T-cell (primary cell): Measurements from ENCODE around the gene REELD1. TPM values are rescaled to one million over a fixed set of nuclear protein-coding genes. Genes with fewer than 3 reads are reported as not detected.

ENCODE experiments used
- ATAC-seq, 4 experiments: fragments of 200-7000 bp in 3 of 4; fragments of 150-1000 bp in 1 of 4; cut with Tn5 transposase; replicated peaks in 1 of 4; 1 replicate in 3 of 4; 2 replicates in 1 of 4; pipeline ENCODE4 v1.10.0; 2021; ENCODE audit warnings: moderate library complexity in 3 of 4, mild to moderate bottlenecking in 2 of 4, moderate number of reproducible peaks in 1 of 4
- CTCF ChIA-PET, 2 donors: fragments of 300-600 bp; sonication (Branson Sonifier 250); formaldehyde crosslinking; loops; one replicate each; lab custom pipeline; 2022; ENCODE audit warnings: antibody characterized with exemption in 2 of 2; lab: Charles Lee
- POLR2A ChIA-PET, 2 donors: fragments of 300-600 bp; sonication (Branson Sonifier 250); formaldehyde crosslinking; loops; one replicate each; lab custom pipeline; 2022; ENCODE audit warnings: antibody characterized with exemption in 2 of 2; lab: Charles Lee
- DNase-seq, 35 experiments: peaks; one replicate each; pipeline versions ENCODE4 v3.0.0 to v3.0.0-alpha.2; 2013 to 2023
- H3K27ac ChIP-seq: one replicate; pipeline ENCODE4 v1.5.1; 2013; ENCODE audit warnings: low read length
- H3K27me3 ChIP-seq, 2 experiments: replicated peaks in 1 of 2; 1 replicate in 1 of 2; 2 replicates in 1 of 2; pipeline versions ENCODE4 v1.6.1 to v1.7.0; 2013; ENCODE audit warnings: low read length in 1 of 2, mixed read lengths in 1 of 2; ENCODE audit not compliant: control insufficient read depth in 2 of 2, insufficient read depth in 2 of 2; ENCODE audit errors: extremely low read depth in 1 of 2
- H3K36me3 ChIP-seq, 2 donors: 1 replicate in 1 of 2; 2 replicates in 1 of 2; pipeline versions ENCODE4 v1.6.1 to v1.7.0; 2013; ENCODE audit warnings: low read length in 1 of 2; ENCODE audit not compliant: control insufficient read depth in 2 of 2, insufficient read depth in 1 of 2; ENCODE audit errors: extremely low read depth in 1 of 2
- H3K4me1 ChIP-seq, 2 experiments: 1 replicate in 1 of 2; 2 replicates in 1 of 2; pipeline versions ENCODE4 v1.6.1 to v1.7.0; 2013; ENCODE audit warnings: low read length in 2 of 2, mixed read lengths in 1 of 2; ENCODE audit not compliant: insufficient read depth in 2 of 2, control insufficient read depth in 1 of 2; ENCODE audit errors: extremely low read depth in 1 of 2
- H3K4me3 ChIP-seq, 2 donors: 1 replicate in 1 of 2; 2 replicates in 1 of 2; pipeline versions ENCODE4 v1.5.1 to v1.7.0; 2013; ENCODE audit warnings: mild to moderate bottlenecking in 2 of 2, low read length in 1 of 2, moderate library complexity in 1 of 2; ENCODE audit not compliant: control insufficient read depth in 1 of 2; ENCODE audit errors: extremely low read depth in 1 of 2
- H3K9me3 ChIP-seq: 2 replicates; pipeline ENCODE4 v1.7.0; 2013
- H3K27ac Mint-ChIP-seq, 2 donors: one replicate each; pipeline ENCODE4 v1.8.0; 2020 to 2021; ENCODE audit warnings: mild to moderate bottlenecking in 2 of 2, mixed read lengths in 2 of 2
- H3K27me3 Mint-ChIP-seq, 2 donors: one replicate each; pipeline ENCODE4 v1.8.0; 2021 to 2022; ENCODE audit warnings: mixed read lengths in 2 of 2
- H3K36me3 Mint-ChIP-seq: one replicate; pipeline ENCODE4 v1.8.0; 2021; ENCODE audit warnings: mixed read lengths
- H3K4me1 Mint-ChIP-seq, 3 donors: one replicate each; pipeline ENCODE4 v1.8.0; 2020 to 2022; ENCODE audit warnings: mixed read lengths in 3 of 3, mild to moderate bottlenecking in 1 of 3
- H3K4me3 Mint-ChIP-seq, 3 donors: one replicate each; pipeline ENCODE4 v1.8.0; 2020 to 2022; ENCODE audit warnings: mild to moderate bottlenecking in 3 of 3, mixed read lengths in 3 of 3, moderate library complexity in 3 of 3
- H3K9me3 Mint-ChIP-seq, 3 donors: one replicate each; pipeline ENCODE4 v1.8.0; 2020 to 2022; ENCODE audit warnings: mixed read lengths in 3 of 3
- WGBS: methylation state at CpG from one replicate; pipeline ENCODE4 v1.1.5; 2013; ENCODE audit warnings: missing lambda C conversion rate; ENCODE audit not compliant: insufficient coverage; 5-methylcytosine and 5-hydroxymethylcytosine counted together
- total RNA-seq, 35 experiments: library from RNA in 6 of 35; stranded (reverse) in 6 of 35; fragments of 120-200 nt in 1 of 35; gene quantifications; one replicate each; pipeline versions ENCODE4 v1.2.1 to v1.2.4 and lab custom pipeline; 2013 to 2026

The REELD1 gene
- total RNA-seq, 5 donors from 2014 or later (not counting 1 experiment from before 2014, with no cell fraction given) = 0.65 to 2.0 (median 1.4) TPM

GRCh38 chr4:146190456-146190855 is 23.9 kb upstream of the REELD1 start:
- CTCF ChIA-PET = no interaction called here
- WGBS = 100% methylated on average over 1 of the region's 2 CpGs
- Mint-ChIP-seq H3K36me3 (peaks cover 51% of the 10 kb centered on the region), H3K27me3 (no peaks in the 10 kb centered on the region), H3K4me1 (no peaks in the 10 kb centered on the region), H3K9me3 (no peaks in the 10 kb centered on the region), H3K4me3 (no peak overlapping the region), H3K27ac (no peak overlapping the region)
- Histone ChIP-seq H3K27ac (no peak overlapping the region), H3K4me3 (no peak overlapping the region), H3K27me3 (no peaks in the 10 kb centered on the region), H3K9me3 (no peaks in the 10 kb centered on the region), H3K36me3 (peaks cover 8 to 55% of the 10 kb centered on the region in 2 donors), H3K4me1 (no peaks in the 10 kb centered on the region)
- POLR2A ChIA-PET = no interaction called here
- ATAC-seq = no peak
- no peak for DNase-seq

- ChIA-PET POLR2A (no interaction called here), CTCF (no interaction called here)
- no peaks in the 10 kb centered on the region for H3K27me3 ChIP-seq
- WGBS = 100% methylated on average over 4 of the region's 9 CpGs
- H3K36me3 Mint-ChIP-seq = peaks cover 42% of the 10 kb centered on the region
- no peaks in the 10 kb centered on the region for H3K9me3 ChIP-seq
- H3K4me1 ChIP-seq = no peaks in the 10 kb centered on the region
- DNase-seq (no peak), ATAC-seq (no peak)
- H3K9me3 Mint-ChIP-seq = no peaks in the 10 kb centered on the region
- no peak overlapping the region for H3K4me3 ChIP-seq
- H3K27me3 Mint-ChIP-seq = no peaks in the 10 kb centered on the region
- H3K4me1 Mint-ChIP-seq = no peaks in the 10 kb centered on the region
- H3K27ac Mint-ChIP-seq = no peak overlapping the region
- no peak overlapping the region for H3K4me3 Mint-ChIP-seq
- no peak overlapping the region for H3K27ac ChIP-seq
- H3K36me3 ChIP-seq = peaks cover 15 to 44% of the 10 kb centered on the region in 2 donors
Measured at GRCh38 chr4:146191766-146192458, 22.4 kb upstream of the REELD1 start.

GRCh38 chr4:146193628-146194027 is 20.7 kb upstream of the REELD1 start:
- ATAC-seq (no peak), DNase-seq (no peak)
- no peaks in the 10 kb centered on the region for H3K4me1 Mint-ChIP-seq
- ChIA-PET POLR2A (no interaction called here), CTCF (no interaction called here)
- H3K36me3 ChIP-seq = peaks cover 12 to 27% of the 10 kb centered on the region in 2 donors
- peaks cover 30% of the 10 kb centered on the region for H3K36me3 Mint-ChIP-seq
- H3K27ac Mint-ChIP-seq = no peak overlapping the region
- H3K27ac ChIP-seq = no peak overlapping the region
- no peak overlapping the region for H3K4me3 Mint-ChIP-seq
- no peaks in the 10 kb centered on the region for H3K27me3 Mint-ChIP-seq
- no peaks in the 10 kb centered on the region for H3K4me1 ChIP-seq
- WGBS = 100% methylated on average over 2 of the region's 5 CpGs
- no peak overlapping the region for H3K4me3 ChIP-seq
- no peaks in the 10 kb centered on the region for H3K9me3 Mint-ChIP-seq
- H3K27me3 ChIP-seq = no peaks in the 10 kb centered on the region
- H3K9me3 ChIP-seq = no peaks in the 10 kb centered on the region

- H3K4me1 Mint-ChIP-seq = no peaks in the 10 kb centered on the region
- Histone ChIP-seq H3K27ac (no peak overlapping the region), H3K9me3 (no peaks in the 10 kb centered on the region), H3K4me3 (no peak overlapping the region), H3K4me1 (no peaks in the 10 kb centered on the region), H3K36me3 (peaks cover 12 to 23% of the 10 kb centered on the region in 2 donors), H3K27me3 (no peaks in the 10 kb centered on the region)
- ChIA-PET CTCF (no interaction called here), POLR2A (no interaction called here)
- DNase-seq = no peak
- no peaks in the 10 kb centered on the region for H3K27me3 Mint-ChIP-seq
- no peaks in the 10 kb centered on the region for H3K9me3 Mint-ChIP-seq
- no peak overlapping the region for H3K27ac Mint-ChIP-seq
- H3K4me3 Mint-ChIP-seq = no peak overlapping the region
- no peak for ATAC-seq
- peaks cover 29% of the 10 kb centered on the region for H3K36me3 Mint-ChIP-seq
Measured at GRCh38 chr4:146194212-146194611, 20.1 kb upstream of the REELD1 start.

GRCh38 chr4:146202665-146203064 is 11.7 kb upstream of the REELD1 start:
- CTCF ChIA-PET = interaction anchor here in 1 of 2 donors (1.2 kb wide), 1 partner anchor 712 kb away, joined by 3 read pairs; no protein-coding TSS in a partner anchor

GRCh38 chr4:146207410-146207809 is 6.9 kb upstream of the REELD1 start:
- Histone ChIP-seq H3K36me3 (peaks cover 0 to 3% of the 10 kb centered on the region in 2 donors), H3K27me3 (no peaks in the 10 kb centered on the region), H3K4me1 (no peaks in the 10 kb centered on the region), H3K27ac (no peak overlapping the region), H3K4me3 (no peak overlapping the region), H3K9me3 (no peaks in the 10 kb centered on the region)
- DNase-seq (no peak), ATAC-seq (no peak)
- Mint-ChIP-seq H3K27ac (no peak overlapping the region), H3K4me1 (no peaks in the 10 kb centered on the region), H3K36me3 (peaks cover 21% of the 10 kb centered on the region), H3K9me3 (peaks cover 0 to 8% (median 6%) of the 10 kb centered on the region in 3 donors), H3K4me3 (no peak overlapping the region), H3K27me3 (peaks cover 0 to 7% of the 10 kb centered on the region in 2 donors)
- ChIA-PET POLR2A (no interaction called here), CTCF (no interaction called here)
- 86% methylated on average over 5 of the region's 5 CpGs for WGBS

More at GRCh38 chr4:146202665-146203064, 11.7 kb upstream of the REELD1 start:
- Histone ChIP-seq H3K27ac (no peak overlapping the region), H3K36me3 (peaks cover 0 to 3% of the 10 kb centered on the region in 2 donors), H3K9me3 (no peaks in the 10 kb centered on the region), H3K4me3 (no peak overlapping the region), H3K27me3 (no peaks in the 10 kb centered on the region), H3K4me1 (no peaks in the 10 kb centered on the region)
- peaks cover 0 to 8% (median 6%) of the 10 kb centered on the region in 3 donors for H3K9me3 Mint-ChIP-seq
- H3K27me3 Mint-ChIP-seq = peaks cover 0 to 3% of the 10 kb centered on the region in 2 donors
- ATAC-seq (no peak), DNase-seq (no peak)
- H3K36me3 Mint-ChIP-seq = peaks cover 33% of the 10 kb centered on the region
- H3K4me3 Mint-ChIP-seq = no peak overlapping the region
- POLR2A ChIA-PET = no interaction called here
- WGBS = no CpG with 5 or more reads among the region's 2 CpGs
- H3K27ac Mint-ChIP-seq = no peak overlapping the region
- H3K4me1 Mint-ChIP-seq = no peaks in the 10 kb centered on the region
